ENCODE data around the gene ALG13.
"Not testable (repeated sequence)": the region's sequence is repeated elsewhere in the genome, so short reads cannot be mapped to it uniquely, and the experiment has no call there.

Gene ALG13

GRCh38 chrX:111759686-111760085 lies 78.7 kb downstream of the ALG13 start:
- DNase-seq (ENCODE audit: low read depth) = no peak

- DNase-seq (ENCODE audit: low read depth) = no peak
Observed at GRCh38 chrX:111761578-111762135, 80.7 kb downstream of the ALG13 start.

- DNase-seq (ENCODE audit: low read depth) = no peak
Observed at GRCh38 chrX:111778591-111778990, 97.6 kb downstream of the ALG13 start.

- no peak for DNase-seq (ENCODE audit: low read depth)
Observed at GRCh38 chrX:111779582-111779981, 98.6 kb downstream of the ALG13 start.

GRCh38 chrX:111784667-111785066 lies 103.7 kb downstream of the ALG13 start:
- DNase-seq (ENCODE audit: low read depth) = no peak

GRCh38 chrX:111790054-111790453 lies 109.1 kb downstream of the ALG13 start:
- not testable (repeated sequence) for DNase-seq (ENCODE audit: low read depth)
